Measurements from ENCODE around the gene KIFC3.

- no peak for TF ChIP-seq CTCF (conservative IDR thresholded peaks at IDR 0.05 in 1 of 2, IDR thresholded peaks at IDR 0.05 in 1 of 2; ENCODE audit: low read depth in 1 of 2, low read length in 2 of 2)
- TF ChIP-seq EZH2 (IDR thresholded peaks at IDR 0.05; ENCODE audit: low read length, missing control alignments) = no peak
Measured at GRCh38 chr16:57742543-57742942, 59.7 kb downstream of the KIFC3 start.
